Spleen (tissue), 11 donors: ENCODE data around the gene IFIT2. TPM values are rescaled to one million over a fixed set of nuclear protein-coding genes. Genes with fewer than 3 reads are reported as not detected.

Experiments used
- DNase-seq: peaks from one replicate; pipeline ENCODE4 v3.0.0-alpha.2; 2020
- H3K27ac ChIP-seq, 8 donors: fragments of 200-600 bp; sonication (generic) in 7 of 8; 1 replicate in 4 of 8; 2 replicates in 4 of 8; pipeline versions ENCODE4 v1.5.0 to v1.8.0; 2016 to 2021; ENCODE audit warnings: inconsistent platforms in 4 of 8, mild to moderate bottlenecking in 4 of 8, moderate library complexity in 1 of 8
- H3K27me3 ChIP-seq, 7 donors: fragments of 200-600 bp; sonication (generic) in 6 of 7; replicated peaks in 1 of 7; 1 replicate in 4 of 7; 2 replicates in 3 of 7; pipeline versions ENCODE4 v1.5.0 to v1.8.0; 2016 to 2021; ENCODE audit warnings: inconsistent platforms in 3 of 7, mild to moderate bottlenecking in 1 of 7
- H3K36me3 ChIP-seq, 6 donors: fragments of 200-600 bp; sonication (generic) in 5 of 6; 1 replicate in 4 of 6; 2 replicates in 2 of 6; pipeline versions ENCODE4 v1.5.0 to v1.8.0; 2016 to 2021; ENCODE audit warnings: inconsistent platforms in 2 of 6
- H3K4me1 ChIP-seq, 6 donors: fragments of 200-600 bp; sonication (generic) in 5 of 6; 1 replicate in 3 of 6; 2 replicates in 3 of 6; pipeline versions ENCODE4 v1.5.0 to v1.8.0; 2016 to 2021; ENCODE audit warnings: inconsistent platforms in 3 of 6
- H3K4me3 ChIP-seq, 8 donors: fragments of 200-600 bp; sonication (generic) in 7 of 8; 1 replicate in 4 of 8; 2 replicates in 4 of 8; pipeline versions ENCODE4 v1.5.0 to v1.8.0; 2016 to 2021; ENCODE audit warnings: inconsistent platforms in 4 of 8, mild to moderate bottlenecking in 4 of 8, moderate library complexity in 2 of 8
- H3K9me3 ChIP-seq, 8 donors: fragments of 200-600 bp; sonication (generic) in 7 of 8; 1 replicate in 4 of 8; 2 replicates in 4 of 8; pipeline versions ENCODE4 v1.5.0 to v1.8.0; 2016 to 2021; ENCODE audit warnings: inconsistent platforms in 4 of 8
- POLR2A ChIP-seq, 3 donors: fragments of 450-650 bp; IDR thresholded peaks; one replicate each; pipeline ENCODE4 v1.5.1; 2017; ENCODE audit warnings: antibody characterized with exemption in 3 of 3, mild to moderate bottlenecking in 1 of 3
- POLR2AphosphoS5 ChIP-seq, 3 donors: sonication (generic); formaldehyde crosslinking; IDR thresholded peaks; one replicate each; pipeline ENCODE4 v1.5.1; 2017; ENCODE audit warnings: antibody characterized with exemption in 3 of 3
- WGBS, 5 donors: extraction: QIAGEN DNeasy Blood & Tissue Kit in 3 of 5; methylation state at CpG; one replicate each; pipeline versions ENCODE4 v1.1.5 to v1.1.7; 2013 to 2018; 5-methylcytosine and 5-hydroxymethylcytosine counted together
- intact Hi-C: fragments of 100-400 bp; cut with DNase I; formaldehyde crosslinking; loops from one replicate; pipeline ENCODE4 v1.15.0; 2023; ENCODE audit warnings: low total_unique reads
- polyA plus RNA-seq, 3 donors: library from polyadenylated mRNA; stranded (reverse); fragments of 200-250 nt; gene quantifications; one replicate each; pipeline ENCODE4 v1.2.1, GENCODE V29; 2013
- total RNA-seq, 7 donors: library from RNA; depleted of rRNA in 3 of 7; stranded (reverse); fragments of >200 nt in 3 of 7; fragmentation: NEBNext Ultra II Directional in 4 of 7; extraction: Animal tissue kit (Norgen Biotek cat#: 25700) in 4 of 7; gene quantifications; one replicate each; pipeline versions ENCODE4 v1.1.0 to v1.2.1, GENCODE V29; 2016 to 2021
- TF ChIP-seq, protein P1 (sequence below), 11 experiments: fragments of 200-600 bp in 7 of 11; fragments of 450-650 bp in 4 of 11; sonication (generic) in 4 of 11; IDR thresholded peaks in 8 of 11; conservative IDR thresholded peaks in 3 of 11; 1 replicate in 7 of 11; 2 replicates in 4 of 11; pipeline versions ENCODE4 v1.4.0 to v1.8.0; 2016 to 2021; ENCODE audit warnings: antibody characterized with exemption in 11 of 11, inconsistent platforms in 4 of 11, mild to moderate bottlenecking in 1 of 11
- donor health status: healthy with polysubstance abuse.
- donor health status: DM: no; HTN: no; CAD: no; lungs with moderate emphysema.
- donor health status: DM: no; HTN: no; CAD: no.
- donor health status: Bipolar disorder and iron deficiency.
- donor health status: healthy.
- donor health status: DM: no; HTN: no; CAD: no.
- donor health status: DM: yes; HTN: yes; CAD: no.

The IFIT2 gene
- total and polyA plus RNA-seq, 10 donors: 6.1 to 22.2 (median 15.9) TPM

DNA sequence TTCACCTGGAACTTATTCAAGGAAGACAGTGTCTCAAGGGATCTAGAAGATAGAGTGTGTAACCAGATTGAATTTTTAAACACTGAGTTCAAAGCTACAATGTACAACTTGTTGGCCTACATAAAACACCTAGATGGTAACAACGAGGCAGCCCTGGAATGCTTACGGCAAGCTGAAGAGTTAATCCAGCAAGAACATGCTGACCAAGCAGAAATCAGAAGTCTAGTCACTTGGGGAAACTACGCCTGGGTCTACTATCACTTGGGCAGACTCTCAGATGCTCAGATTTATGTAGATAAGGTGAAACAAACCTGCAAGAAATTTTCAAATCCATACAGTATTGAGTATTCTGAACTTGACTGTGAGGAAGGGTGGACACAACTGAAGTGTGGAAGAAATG lies 36.9 kb downstream of the IFIT2 start:
- no peaks in the 10 kb centered on the region for H3K9me3 ChIP-seq
- intact Hi-C loops: no loop called here
- DNase-seq: no peak
- H3K4me3 ChIP-seq: no peak overlapping the region
- 93 to 98% (median 95%) methylated on average over 3 of the region's 3 CpGs for WGBS, 5 donors
- H3K36me3 ChIP-seq: peaks cover 0 to 56% (median 23%) of the 10 kb centered on the region in 6 donors
- H3K27me3 ChIP-seq: no peaks in the 10 kb centered on the region
- H3K27ac ChIP-seq: no peak overlapping the region
- TF ChIP-seq POLR2A (IDR thresholded peaks at IDR 0.05) (no peak), POLR2AphosphoS5 (IDR thresholded peaks at IDR 0.05) (no peak)
- TF ChIP-seq, protein P1, sequence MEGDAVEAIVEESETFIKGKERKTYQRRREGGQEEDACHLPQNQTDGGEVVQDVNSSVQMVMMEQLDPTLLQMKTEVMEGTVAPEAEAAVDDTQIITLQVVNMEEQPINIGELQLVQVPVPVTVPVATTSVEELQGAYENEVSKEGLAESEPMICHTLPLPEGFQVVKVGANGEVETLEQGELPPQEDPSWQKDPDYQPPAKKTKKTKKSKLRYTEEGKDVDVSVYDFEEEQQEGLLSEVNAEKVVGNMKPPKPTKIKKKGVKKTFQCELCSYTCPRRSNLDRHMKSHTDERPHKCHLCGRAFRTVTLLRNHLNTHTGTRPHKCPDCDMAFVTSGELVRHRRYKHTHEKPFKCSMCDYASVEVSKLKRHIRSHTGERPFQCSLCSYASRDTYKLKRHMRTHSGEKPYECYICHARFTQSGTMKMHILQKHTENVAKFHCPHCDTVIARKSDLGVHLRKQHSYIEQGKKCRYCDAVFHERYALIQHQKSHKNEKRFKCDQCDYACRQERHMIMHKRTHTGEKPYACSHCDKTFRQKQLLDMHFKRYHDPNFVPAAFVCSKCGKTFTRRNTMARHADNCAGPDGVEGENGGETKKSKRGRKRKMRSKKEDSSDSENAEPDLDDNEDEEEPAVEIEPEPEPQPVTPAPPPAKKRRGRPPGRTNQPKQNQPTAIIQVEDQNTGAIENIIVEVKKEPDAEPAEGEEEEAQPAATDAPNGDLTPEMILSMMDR (IDR thresholded peaks at IDR 0.05 in 8 of 11, conservative IDR thresholded peaks at IDR 0.05 in 3 of 11): no peak
- peaks cover 15 to 42% (median 32%) of the 10 kb centered on the region in 6 donors for H3K4me1 ChIP-seq

DNA sequence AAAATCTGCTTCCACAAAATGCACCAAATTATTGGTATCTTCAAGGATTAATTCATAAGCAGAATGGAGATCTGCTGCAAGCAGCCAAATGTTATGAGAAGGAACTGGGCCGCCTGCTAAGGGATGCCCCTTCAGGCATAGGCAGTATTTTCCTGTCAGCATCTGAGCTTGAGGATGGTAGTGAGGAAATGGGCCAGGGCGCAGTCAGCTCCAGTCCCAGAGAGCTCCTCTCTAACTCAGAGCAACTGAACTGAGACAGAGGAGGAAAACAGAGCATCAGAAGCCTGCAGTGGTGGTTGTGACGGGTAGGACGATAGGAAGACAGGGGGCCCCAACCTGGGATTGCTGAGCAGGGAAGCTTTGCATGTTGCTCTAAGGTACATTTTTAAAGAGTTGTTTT lies 38.0 kb downstream of the IFIT2 start:
- TF ChIP-seq, protein P1 (IDR thresholded peaks at IDR 0.05 in 8 of 11, conservative IDR thresholded peaks at IDR 0.05 in 3 of 11): no peak
- no peak for TF ChIP-seq POLR2A (IDR thresholded peaks at IDR 0.05)
- no peak for TF ChIP-seq POLR2AphosphoS5 (IDR thresholded peaks at IDR 0.05)
- intact Hi-C loops: no loop called here
- Histone ChIP-seq H3K9me3 (no peaks in the 10 kb centered on the region), H3K36me3 (peaks cover 0 to 56% (median 23%) of the 10 kb centered on the region in 6 donors), H3K27ac (no peak overlapping the region), H3K27me3 (no peaks in the 10 kb centered on the region), H3K4me3 (no peak overlapping the region), H3K4me1 (peaks cover 3 to 30% (median 21%) of the 10 kb centered on the region in 6 donors)
- DNase-seq: no peak
- WGBS, 5 donors: 90 to 98% (median 93%) methylated on average over 3 to 4 of the region's 4 CpGs

DNA sequence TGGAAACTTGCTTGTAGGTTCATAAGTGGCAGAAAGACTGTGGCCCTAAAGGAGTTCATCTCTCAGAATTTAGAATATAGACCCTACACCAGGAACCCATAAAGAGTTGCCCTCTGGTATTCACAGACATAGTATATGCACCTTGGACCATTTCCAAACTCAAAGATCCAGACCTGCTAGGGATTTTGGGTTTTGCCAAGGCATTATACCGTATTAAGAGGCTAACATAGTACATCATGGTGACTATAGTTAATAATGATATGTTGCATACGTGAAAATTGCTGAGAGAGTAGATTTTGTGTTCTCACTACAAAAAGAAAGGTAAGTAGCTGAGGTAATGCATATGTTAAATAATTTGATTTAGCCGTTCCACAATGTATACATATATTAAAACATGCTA lies 39.8 kb downstream of the IFIT2 start:
- DNase-seq: no peak
- intact Hi-C loops: no loop called here
- Histone ChIP-seq H3K27ac (no peak overlapping the region), H3K4me1 (peaks cover 3 to 25% (median 15%) of the 10 kb centered on the region in 6 donors), H3K9me3 (no peaks in the 10 kb centered on the region), H3K36me3 (peaks cover 0 to 56% (median 23%) of the 10 kb centered on the region in 6 donors), H3K27me3 (no peaks in the 10 kb centered on the region), H3K4me3 (no peak overlapping the region)
- TF ChIP-seq, protein P1 (IDR thresholded peaks at IDR 0.05 in 8 of 11, conservative IDR thresholded peaks at IDR 0.05 in 3 of 11): no peak
- TF ChIP-seq POLR2AphosphoS5 (IDR thresholded peaks at IDR 0.05) (no peak), POLR2A (IDR thresholded peaks at IDR 0.05) (no peak)
- 86 to 96% (median 90%) methylated on average over 3 of the region's 3 CpGs for WGBS, 5 donors

DNA sequence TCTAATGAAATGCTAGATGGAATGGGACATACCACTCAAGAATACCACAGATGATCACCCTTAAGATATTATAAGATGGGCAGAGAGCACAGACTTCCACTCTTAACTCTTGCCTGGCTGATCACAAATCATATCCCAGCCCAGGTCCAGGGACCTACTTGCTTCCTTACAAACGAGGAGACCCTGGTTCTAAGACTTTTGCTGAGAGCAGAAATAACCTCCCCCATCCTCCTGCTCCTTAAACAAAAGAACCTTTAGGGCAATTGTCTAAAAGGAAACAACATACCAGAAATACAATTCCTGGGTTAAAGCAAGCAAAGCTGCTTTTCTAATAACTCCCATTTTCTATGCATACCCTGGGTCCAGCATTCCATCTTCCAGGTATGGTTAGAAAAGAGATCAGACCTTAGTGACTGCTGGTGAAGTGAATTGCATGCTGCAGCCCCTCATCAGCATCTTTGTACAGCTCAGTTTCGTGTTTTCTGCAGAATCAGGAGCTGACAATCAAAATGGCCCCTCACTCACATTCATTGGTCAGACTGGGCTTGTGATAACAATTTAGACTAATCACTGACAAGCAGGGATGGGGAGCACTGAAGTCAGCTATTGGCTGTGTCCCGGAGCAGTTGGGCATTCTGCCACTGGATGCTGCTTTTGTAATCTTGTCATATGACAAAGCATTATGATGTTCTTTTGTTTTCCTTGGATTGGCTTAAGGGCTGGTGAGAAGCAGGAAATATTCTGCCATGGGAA lies 40.5 kb downstream of the IFIT2 start:
- Histone ChIP-seq H3K4me3 (no peak overlapping the region), H3K27ac (no peak overlapping the region), H3K27me3 (no peaks in the 10 kb centered on the region), H3K4me1 (peaks cover 10 to 25% (median 18%) of the 10 kb centered on the region in 6 donors), H3K36me3 (peaks cover 0 to 48% (median 22%) of the 10 kb centered on the region in 6 donors), H3K9me3 (no peaks in the 10 kb centered on the region)
- DNase-seq: no peak
- intact Hi-C loops: no loop called here
- no peak for TF ChIP-seq POLR2A (IDR thresholded peaks at IDR 0.05)
- no peak for TF ChIP-seq POLR2AphosphoS5 (IDR thresholded peaks at IDR 0.05)
- TF ChIP-seq, protein P1 (IDR thresholded peaks at IDR 0.05 in 8 of 11, conservative IDR thresholded peaks at IDR 0.05 in 3 of 11): no peak
- WGBS, 5 donors: 71 to 82% (median 77%) methylated on average over 3 of the region's 3 CpGs
